Measurements from ENCODE around the gene KHSRP. TPM values are rescaled to one million over a fixed set of nuclear protein-coding genes. Genes with fewer than 3 reads are reported as not detected.

The KHSRP gene
- total RNA-seq, 6 experiments from 2014 or later = 259 to 312 (median 301) TPM

- peaks cover 25% of the 10 kb centered on the region for H3K27me3 Mint-ChIP-seq (ENCODE audit: insufficient read depth)
- H3K27ac Mint-ChIP-seq = no peak overlapping the region
- H3K9me3 Mint-ChIP-seq = no peaks in the 10 kb centered on the region
- H3K36me3 Mint-ChIP-seq (ENCODE audit: low read depth) = no peaks in the 10 kb centered on the region
- DNase-seq = no peak
- TF ChIP-seq CTCF (IDR thresholded peaks at IDR 0.05) = no peak
- no peaks in the 10 kb centered on the region for H3K4me1 Mint-ChIP-seq (ENCODE audit: low read depth)
- no peak overlapping the region for H3K4me3 Mint-ChIP-seq
Observed at GRCh38 chr19:6467384-6467783, 42.8 kb upstream of the KHSRP start.

- DNase-seq = no peak
- Mint-ChIP-seq H3K4me3 (no peak overlapping the region), H3K9me3 (no peaks in the 10 kb centered on the region), H3K36me3 (ENCODE audit: low read depth) (no peaks in the 10 kb centered on the region), H3K4me1 (ENCODE audit: low read depth) (no peaks in the 10 kb centered on the region), H3K27me3 (ENCODE audit: insufficient read depth) (peaks cover 28% of the 10 kb centered on the region), H3K27ac (no peak overlapping the region)
- no peak for TF ChIP-seq CTCF (IDR thresholded peaks at IDR 0.05)
Observed at GRCh38 chr19:6466526-6467248, 42.1 kb upstream of the KHSRP start.

DNA sequence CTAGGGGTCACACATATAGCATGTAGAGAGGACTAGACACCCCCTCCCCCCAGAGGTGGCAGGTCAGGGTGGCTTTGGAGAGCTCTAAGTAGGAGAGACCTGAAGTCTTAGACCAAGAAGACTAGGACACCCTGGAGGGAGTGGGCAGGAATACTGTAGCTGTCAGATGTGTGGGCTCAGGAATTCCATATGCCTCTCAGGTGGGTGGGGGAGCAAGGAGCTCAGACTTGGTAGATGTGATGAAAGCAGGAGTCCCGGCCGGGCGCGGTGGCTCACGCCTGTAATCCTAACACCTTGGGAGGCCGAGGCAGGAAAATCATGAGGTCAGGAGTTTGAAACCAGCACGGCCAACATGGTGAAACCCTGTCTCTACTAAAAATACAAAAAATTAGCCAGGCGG, 41.1 kb upstream of the KHSRP start:
- no peak for TF ChIP-seq CTCF (IDR thresholded peaks at IDR 0.05)
- no peak for DNase-seq
- Mint-ChIP-seq H3K27me3 (ENCODE audit: insufficient read depth) (peaks cover 24% of the 10 kb centered on the region), H3K36me3 (ENCODE audit: low read depth) (no peaks in the 10 kb centered on the region), H3K4me1 (ENCODE audit: low read depth) (peaks cover under 1% of the 10 kb centered on the region), H3K27ac (no peak overlapping the region), H3K4me3 (no peak overlapping the region), H3K9me3 (no peaks in the 10 kb centered on the region)

DNA sequence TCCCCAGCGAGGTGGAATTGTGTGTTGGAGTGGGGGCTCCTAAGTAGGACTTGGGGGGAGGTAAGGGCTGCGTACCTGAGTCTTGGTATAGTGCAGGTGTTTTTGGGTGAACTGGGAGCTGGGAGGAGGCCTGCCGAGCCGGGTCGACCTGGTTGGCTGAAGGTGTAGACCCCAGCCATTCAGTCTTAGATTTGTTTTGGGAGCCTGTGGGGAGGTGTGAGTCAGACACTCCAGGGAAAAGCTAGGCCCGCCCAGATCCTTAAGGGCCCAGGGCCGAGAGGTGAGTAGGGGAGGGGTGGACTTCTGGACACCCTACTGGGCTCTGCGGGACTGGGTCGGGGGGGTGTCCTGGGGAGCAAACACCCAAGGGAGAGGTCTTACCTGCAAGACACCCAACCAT, 40.4 kb upstream of the KHSRP start:
- Mint-ChIP-seq H3K27ac (no peak overlapping the region), H3K4me3 (no peak overlapping the region), H3K4me1 (ENCODE audit: low read depth) (peaks cover 7% of the 10 kb centered on the region), H3K36me3 (ENCODE audit: low read depth) (no peaks in the 10 kb centered on the region), H3K27me3 (ENCODE audit: insufficient read depth) (peaks cover 24% of the 10 kb centered on the region), H3K9me3 (no peaks in the 10 kb centered on the region)
- TF ChIP-seq CTCF (IDR thresholded peaks at IDR 0.05) = no peak
- no peak for DNase-seq

- H3K27me3 Mint-ChIP-seq (ENCODE audit: insufficient read depth) = peaks cover 23% of the 10 kb centered on the region
- H3K27ac Mint-ChIP-seq = no peak within 1 kb of the TSS
- no peak for TF ChIP-seq CTCF (IDR thresholded peaks at IDR 0.05)
- no peaks in the 10 kb centered on the region for H3K36me3 Mint-ChIP-seq (ENCODE audit: low read depth)
- no peak within 1 kb of the TSS for H3K4me3 Mint-ChIP-seq
- H3K4me1 Mint-ChIP-seq (ENCODE audit: low read depth) = peaks cover 10% of the 10 kb centered on the region
- H3K9me3 Mint-ChIP-seq = no peaks in the 10 kb centered on the region
- no peak for DNase-seq
Observed at GRCh38 chr19:6464070-6464873, 39.7 kb upstream of the KHSRP start, which contains the start of gene CRB3. CRB3 (plus strand) TSS chr19:6464271; CDS start chr19:6464702, 431 bp downstream.

Measured in HFFc6 (cell line).